Gastrocnemius medialis (tissue), 4 donors: ENCODE measurements around the gene TBX5.

Experiments used
- CTCF ChIP-seq, 5 experiments: fragments of 450-650 bp in 3 of 5; fragments of 200-600 bp in 2 of 5; sonication (generic) in 2 of 5; IDR thresholded peaks in 4 of 5; conservative IDR thresholded peaks in 1 of 5; 1 replicate in 4 of 5; 2 replicates in 1 of 5; pipeline ENCODE4 v1.5.1; 2016 to 2019; ENCODE audit warnings: antibody characterized with exemption in 5 of 5, mild to moderate bottlenecking in 3 of 5, moderate library complexity in 3 of 5
- POLR2A ChIP-seq, 2 donors: fragments of 450-650 bp; IDR thresholded peaks; one replicate each; pipeline ENCODE4 v1.6.1; 2017; ENCODE audit warnings: antibody characterized with exemption in 2 of 2, mild to moderate bottlenecking in 2 of 2, moderate library complexity in 2 of 2

GRCh38 chr12:114412307-114412706 lies 6.4 kb upstream of the TBX5 start:
- TF ChIP-seq POLR2A (IDR thresholded peaks at IDR 0.05) (no peak), CTCF (IDR thresholded peaks at IDR 0.05 in 4 of 5, conservative IDR thresholded peaks at IDR 0.05 in 1 of 5) (no peak)
